A673 (cell line): ENCODE measurements around the gene GLRA2. TPM values are rescaled to one million over a fixed set of nuclear protein-coding genes. Genes with fewer than 3 reads are reported as not detected.

Experiments
- BruUV-seq: library from RNA; stranded (reverse); fragments of 400-500 nt; replicated peaks from 2 replicates; lab custom pipeline; 2021; lab: Mats Ljungman, UMichigan
- CTCF ChIA-PET: fragments of 300-600 bp; sonication (Branson Sonifier 250); formaldehyde crosslinking; loops from one replicate; lab custom pipeline; 2022; ENCODE audit warnings: antibody characterized with exemption; lab: Charles Lee
- POLR2A ChIA-PET: fragments of 300-600 bp; sonication (Branson Sonifier 250); formaldehyde crosslinking; loops from one replicate; lab custom pipeline; 2022; ENCODE audit warnings: antibody characterized with exemption; ENCODE audit not compliant: low non-redundant PET; lab: Charles Lee
- DNase-seq: peaks from one replicate; pipeline ENCODE4 v3.0.0-alpha.2; 2015; ENCODE audit warnings: low spot score
- H3K27ac ChIP-seq: fragments of 200-600 bp; sonication (generic); 2 replicates; pipeline ENCODE4 v1.5.1; 2016; ENCODE audit warnings: mixed run types, low read depth, mild to moderate bottlenecking, mixed read lengths, antibody characterized with exemption, low read length; ENCODE audit not compliant: poor library complexity, severe bottlenecking
- H3K27me3 ChIP-seq: fragments of 200-600 bp; sonication (generic); replicated peaks from 2 replicates; pipeline ENCODE4 v1.6.1; 2017; ENCODE audit warnings: mixed run types, low read depth, mild to moderate bottlenecking, mixed read lengths, antibody characterized with exemption, low read length; ENCODE audit not compliant: insufficient read depth, poor library complexity
- H3K36me3 ChIP-seq: fragments of 200-600 bp; sonication (generic); 2 replicates; pipeline ENCODE4 v1.6.1; 2016; ENCODE audit warnings: mixed run types, mild to moderate bottlenecking, mixed read lengths, antibody characterized with exemption, low read length; ENCODE audit not compliant: insufficient read depth, poor library complexity, severe bottlenecking
- H3K4me1 ChIP-seq: fragments of 200-600 bp; sonication (generic); 2 replicates; pipeline ENCODE4 v1.6.1; 2017; ENCODE audit warnings: mixed run types, mild to moderate bottlenecking, mixed read lengths, antibody characterized with exemption, low read length; ENCODE audit not compliant: insufficient read depth, poor library complexity, severe bottlenecking
- H3K4me3 ChIP-seq: fragments of 200-600 bp; sonication (generic); 2 replicates; pipeline ENCODE4 v1.5.1; 2016; ENCODE audit warnings: low read depth, mixed run types, mild to moderate bottlenecking, mixed read lengths, low read length; ENCODE audit not compliant: poor library complexity, severe bottlenecking
- H3K9me3 ChIP-seq: fragments of 200-600 bp; sonication (generic); 2 replicates; pipeline ENCODE4 v1.6.1; 2016; ENCODE audit warnings: mixed run types, low read depth, mild to moderate bottlenecking, mixed read lengths, antibody characterized with exemption, low read length; ENCODE audit not compliant: poor library complexity, severe bottlenecking
- EZH2 ChIP-seq: fragments of 200-600 bp; sonication (generic); IDR thresholded peaks from 2 replicates; pipeline ENCODE4 v1.6.1; 2017; ENCODE audit warnings: borderline replicate concordance, low read depth, mild to moderate bottlenecking, mixed read lengths, antibody characterized with exemption, low read length; ENCODE audit not compliant: poor library complexity, severe bottlenecking
- intact Hi-C: fragments of 100-400 bp; cut with micrococcal nuclease; formaldehyde crosslinking; loops from one replicate; pipeline ENCODE4 v1.10.0; 2022; ENCODE audit not compliant: unreplicated experiment
- total RNA-seq: library from RNA; stranded (reverse); gene quantifications from 2 replicates; pipeline ENCODE4 v1.2.3, GENCODE V29; 2021
- TF ChIP-seq, protein P1 (sequence below): fragments of 300-800, 200-600 bp; sonication (generic); conservative IDR thresholded peaks from 2 replicates; pipeline ENCODE4 v1.5.1; 2017; ENCODE audit warnings: low read depth, mild to moderate bottlenecking, antibody characterized with exemption, low read length, moderate library complexity, mixed read lengths

GLRA2 gene
- total RNA-seq, 1 experiment from 2014 or later = not detected

DNA sequence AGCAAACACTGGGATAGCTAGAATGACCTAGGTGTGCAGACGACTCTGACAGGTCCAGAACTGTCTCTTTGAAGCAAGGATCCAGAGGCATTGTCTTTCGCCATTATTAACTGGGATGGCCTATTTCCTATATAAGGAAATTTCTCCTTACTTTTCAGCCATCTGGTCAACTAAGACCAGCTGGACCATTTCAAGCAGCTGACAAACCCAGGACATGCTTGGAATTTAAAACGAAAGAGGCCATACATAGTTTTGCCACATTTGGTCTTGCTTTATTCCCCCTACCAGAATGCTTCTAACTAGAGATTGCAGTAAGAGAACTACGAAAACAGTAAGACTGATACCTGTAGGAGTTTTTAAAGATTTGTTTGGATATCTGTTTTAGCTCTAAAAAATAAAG is 87.0 kb downstream of the GLRA2 start:
- Histone ChIP-seq H3K36me3 (no peaks in the 10 kb centered on the region), H3K27me3 (no peaks in the 10 kb centered on the region), H3K4me3 (no peak overlapping the region), H3K4me1 (no peaks in the 10 kb centered on the region), H3K27ac (no peak overlapping the region), H3K9me3 (no peaks in the 10 kb centered on the region)
- intact Hi-C loops = no loop called here
- POLR2A ChIA-PET = no interaction called here
- DNase-seq = no peak
- BruUV-seq = no TSS peak
- TF ChIP-seq, protein P1, sequence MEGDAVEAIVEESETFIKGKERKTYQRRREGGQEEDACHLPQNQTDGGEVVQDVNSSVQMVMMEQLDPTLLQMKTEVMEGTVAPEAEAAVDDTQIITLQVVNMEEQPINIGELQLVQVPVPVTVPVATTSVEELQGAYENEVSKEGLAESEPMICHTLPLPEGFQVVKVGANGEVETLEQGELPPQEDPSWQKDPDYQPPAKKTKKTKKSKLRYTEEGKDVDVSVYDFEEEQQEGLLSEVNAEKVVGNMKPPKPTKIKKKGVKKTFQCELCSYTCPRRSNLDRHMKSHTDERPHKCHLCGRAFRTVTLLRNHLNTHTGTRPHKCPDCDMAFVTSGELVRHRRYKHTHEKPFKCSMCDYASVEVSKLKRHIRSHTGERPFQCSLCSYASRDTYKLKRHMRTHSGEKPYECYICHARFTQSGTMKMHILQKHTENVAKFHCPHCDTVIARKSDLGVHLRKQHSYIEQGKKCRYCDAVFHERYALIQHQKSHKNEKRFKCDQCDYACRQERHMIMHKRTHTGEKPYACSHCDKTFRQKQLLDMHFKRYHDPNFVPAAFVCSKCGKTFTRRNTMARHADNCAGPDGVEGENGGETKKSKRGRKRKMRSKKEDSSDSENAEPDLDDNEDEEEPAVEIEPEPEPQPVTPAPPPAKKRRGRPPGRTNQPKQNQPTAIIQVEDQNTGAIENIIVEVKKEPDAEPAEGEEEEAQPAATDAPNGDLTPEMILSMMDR = no peak
- no peak for TF ChIP-seq EZH2
- CTCF ChIA-PET = no interaction called here

DNA sequence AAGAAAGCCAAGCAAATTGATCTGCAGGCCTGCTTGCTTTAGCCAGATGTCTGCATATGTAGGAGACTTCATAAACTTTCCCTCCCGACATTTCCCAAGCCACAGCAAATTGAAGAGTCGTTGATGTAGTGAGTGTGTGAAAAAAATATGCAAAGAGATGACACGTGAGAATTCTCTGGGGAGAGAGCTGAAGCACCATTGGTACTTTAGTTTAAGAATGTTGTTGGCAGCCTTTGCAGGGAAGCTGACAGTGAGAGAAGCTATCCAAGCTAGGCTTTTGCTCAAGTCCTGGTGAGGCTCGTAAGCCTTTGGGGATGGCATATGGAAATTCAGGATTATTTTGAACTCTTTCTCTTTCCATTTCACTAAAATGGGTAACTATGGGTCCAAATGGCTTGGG is 87.5 kb downstream of the GLRA2 start:
- BruUV-seq = no TSS peak
- ChIA-PET POLR2A (no interaction called here), CTCF (no interaction called here)
- Histone ChIP-seq H3K4me3 (no peak overlapping the region), H3K27ac (no peak overlapping the region), H3K36me3 (no peaks in the 10 kb centered on the region), H3K4me1 (no peaks in the 10 kb centered on the region), H3K9me3 (no peaks in the 10 kb centered on the region), H3K27me3 (no peaks in the 10 kb centered on the region)
- TF ChIP-seq, protein P1 = no peak
- no peak for TF ChIP-seq EZH2
- intact Hi-C loops = no loop called here
- peak; percentile 2 for DNase-seq

DNA sequence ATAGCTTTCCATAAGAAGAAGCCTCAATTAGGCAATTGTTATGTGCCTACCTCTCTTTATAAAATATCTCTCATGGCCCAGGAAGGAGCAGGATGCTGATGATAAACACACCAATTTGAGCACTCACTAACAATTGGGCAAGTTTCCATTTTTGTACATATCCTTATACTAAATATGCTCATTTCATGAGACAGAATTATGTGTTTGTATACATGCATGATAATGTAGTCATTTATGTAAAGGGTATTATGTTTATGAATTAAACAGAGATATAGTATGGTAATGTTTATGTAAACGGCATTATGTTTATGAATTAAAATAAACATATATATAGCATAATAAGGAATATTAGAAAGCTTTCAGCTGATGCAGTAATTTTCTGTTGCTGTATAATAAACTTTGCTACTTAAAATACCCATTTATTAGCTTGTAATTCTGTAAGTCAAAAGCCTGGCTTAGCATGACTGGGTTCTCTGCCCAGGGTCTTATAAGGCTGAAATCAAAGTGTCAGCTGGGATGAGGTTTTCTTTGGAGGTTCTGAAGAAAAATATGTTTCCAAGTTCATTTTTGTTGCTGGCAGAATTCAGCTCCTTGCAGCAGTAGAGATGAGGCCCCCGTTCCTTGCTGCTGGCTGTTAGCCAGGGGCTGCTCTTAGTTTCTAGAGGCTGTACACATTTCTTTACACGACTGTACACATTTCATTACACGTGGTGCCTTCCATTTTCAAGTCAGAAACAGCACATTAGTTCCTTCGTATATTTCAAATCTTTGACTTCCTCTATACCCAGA is 89.0 kb downstream of the GLRA2 start:
- ChIA-PET POLR2A (no interaction called here), CTCF (no interaction called here)
- H3K4me1 ChIP-seq = no peaks in the 10 kb centered on the region
- DNase-seq = no peak
- H3K36me3 ChIP-seq = no peaks in the 10 kb centered on the region
- no peaks in the 10 kb centered on the region for H3K27me3 ChIP-seq
- no peak for TF ChIP-seq EZH2
- TF ChIP-seq, protein P1 = no peak
- no peaks in the 10 kb centered on the region for H3K9me3 ChIP-seq
- no peak overlapping the region for H3K27ac ChIP-seq
- no peak overlapping the region for H3K4me3 ChIP-seq
- no TSS peak for BruUV-seq
- intact Hi-C loops = no loop called here
